ENCODE data around the gene PI4KA. TPM values are rescaled to one million over a fixed set of nuclear protein-coding genes. Genes with fewer than 3 reads are reported as not detected.

PI4KA gene
- total RNA-seq, 1 experiment from 2014 or later: 65.8 TPM

DNA sequence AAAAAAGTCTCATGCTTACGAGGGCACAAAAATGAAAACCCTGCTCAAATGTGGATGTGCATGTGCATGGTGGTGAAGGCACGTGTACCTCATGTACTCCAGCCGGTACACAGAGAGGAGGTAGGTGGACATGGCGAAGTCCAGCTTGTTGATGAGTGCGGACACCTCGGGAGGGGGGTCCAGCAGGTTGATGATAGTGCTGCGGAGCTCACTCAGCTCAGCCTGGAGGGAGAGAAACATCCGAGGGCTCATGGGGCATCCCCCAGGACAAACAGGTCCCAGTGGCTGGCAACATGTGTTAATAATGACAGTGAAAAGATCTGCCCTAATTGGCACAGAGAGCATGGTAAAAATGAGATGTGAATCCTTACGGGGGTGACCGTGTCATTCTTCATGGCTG, 93.9 kb downstream of the PI4KA start:
- no peak for DNase-seq
- H3K4me1 Mint-ChIP-seq: no peaks in the 10 kb centered on the region
- Histone ChIP-seq H3K79me2 (ENCODE audit: insufficient read depth, low read length) (no peaks in the 10 kb centered on the region), H2AFZ (ENCODE audit: low read length) (no peak overlapping the region), H3K14ac (ENCODE audit: insufficient read depth, low read length) (no peak overlapping the region), H3K9me3 (ENCODE audit: control insufficient read depth, low read depth, low read length) (no peaks in the 10 kb centered on the region), H4K91ac (ENCODE audit: insufficient read length, low read depth, low read length) (no peak overlapping the region), H3K56ac (ENCODE audit: insufficient read length, low read depth, low read length) (no peak overlapping the region), H3T11ph (ENCODE audit: low read length) (no peak overlapping the region), H2BK5ac (ENCODE audit: insufficient read length, low read length) (no peak overlapping the region), H2BK15ac (ENCODE audit: low read depth, low read length) (no peak overlapping the region), H3K79me1 (ENCODE audit: insufficient read depth, low read depth, low read length, poor library complexity, severe bottlenecking) (no peaks in the 10 kb centered on the region), H3K23me2 (ENCODE audit: insufficient read length, low read depth, low read length, poor library complexity, severe bottlenecking) (no peaks in the 10 kb centered on the region), H3K27ac (ENCODE audit: insufficient read length, low read depth, low read length) (no peak overlapping the region), H3K4me1 (ENCODE audit: insufficient read depth, low read length) (no peaks in the 10 kb centered on the region), H3K27me3 (ENCODE audit: insufficient read depth, low read length) (no peaks in the 10 kb centered on the region), H3K23ac (ENCODE audit: insufficient read length, low read depth, low read length) (no peak overlapping the region), H2BK20ac (ENCODE audit: low read depth, low read length, poor library complexity, severe bottlenecking) (no peak overlapping the region), H3K4me2 (ENCODE audit: insufficient read depth, insufficient read length, low read length) (no peak overlapping the region), H3K9ac (ENCODE audit: extremely low read depth, insufficient read length, low read length) (no peak overlapping the region), H3K4ac (ENCODE audit: low read depth, low read length) (no peak overlapping the region), H2BK120ac (ENCODE audit: low read depth, low read length, poor library complexity, severe bottlenecking) (no peak overlapping the region), H4K8ac (replicated peaks; ENCODE audit: insufficient read length, low read depth, low read length) (no peak overlapping the region), H4K5ac (ENCODE audit: insufficient read length, low read depth, low read length) (no peak overlapping the region), H2AK5ac (ENCODE audit: insufficient read length, low read length) (no peak overlapping the region), H4K20me1 (ENCODE audit: control insufficient read depth, insufficient read depth, insufficient read length) (no peaks in the 10 kb centered on the region), H2BK12ac (ENCODE audit: insufficient read length, low read depth, low read length) (no peak overlapping the region), H3K18ac (ENCODE audit: insufficient read length, low read depth, low read length) (no peak overlapping the region)
- H3K4me3 Mint-ChIP-seq: no peak overlapping the region
- no CpG with 5 or more reads among the region's 10 CpGs for WGBS (ENCODE audit: extremely low coverage, insufficient read length, low lambda C conversion rate)
- no peak overlapping the region for H3K27ac Mint-ChIP-seq
- TF ChIP-seq CTCF (conservative IDR thresholded peaks at IDR 0.05): no peak
- H3K36me3 Mint-ChIP-seq (ENCODE audit: insufficient read depth in 1 of 3, low read depth in 3 of 3): peaks cover 6 to 34% (median 10%) of the 10 kb centered on the region in 3 experiments; a peak in 6 of 7 replicates
- no peaks in the 10 kb centered on the region for H3K9me3 Mint-ChIP-seq
- no peaks in the 10 kb centered on the region for H3K27me3 Mint-ChIP-seq (ENCODE audit: low read depth)
